Measurements from ENCODE around the gene CCNYL1.
"Not testable (repeated sequence)": the region's sequence is repeated elsewhere in the genome, so short reads cannot be mapped to it uniquely, and the experiment has no call there.

CCNYL1 gene

GRCh38 chr2:207697411-207697810, 14.0 kb upstream of the CCNYL1 start:
- DNase-seq (ENCODE audit: low spot score) = no peak

- no peak for DNase-seq (ENCODE audit: low spot score)
Measured at GRCh38 chr2:207698301-207698700, 13.1 kb upstream of the CCNYL1 start.

- no peak for DNase-seq (ENCODE audit: low spot score)
Measured at GRCh38 chr2:207704078-207704477, 7.4 kb upstream of the CCNYL1 start.

- no peak for DNase-seq (ENCODE audit: low spot score)
Measured at GRCh38 chr2:207704671-207705070, 6.8 kb upstream of the CCNYL1 start.

GRCh38 chr2:207706936-207707860, 4.2 kb upstream of the CCNYL1 start:
- DNase-seq (ENCODE audit: low spot score) = no peak

- DNase-seq (ENCODE audit: low spot score) = no peak
Measured at GRCh38 chr2:207711750-207712530, 500 bp downstream of the CCNYL1 start.

- no peak for DNase-seq (ENCODE audit: low spot score)
Measured at GRCh38 chr2:207716056-207716455, 4.6 kb downstream of the CCNYL1 start.

GRCh38 chr2:207718521-207718920, 7.1 kb downstream of the CCNYL1 start:
- DNase-seq (ENCODE audit: low spot score) = no peak

GRCh38 chr2:207719008-207719407, 7.6 kb downstream of the CCNYL1 start:
- no peak for DNase-seq (ENCODE audit: low spot score)

- DNase-seq (ENCODE audit: low spot score) = not testable (repeated sequence)
Measured at GRCh38 chr2:207719655-207720054, 8.2 kb downstream of the CCNYL1 start.

GRCh38 chr2:207720517-207721187, 9.2 kb downstream of the CCNYL1 start:
- DNase-seq (ENCODE audit: low spot score) = no peak

- no peak for DNase-seq (ENCODE audit: low spot score)
Measured at GRCh38 chr2:207722773-207723424, 11.5 kb downstream of the CCNYL1 start.

- DNase-seq (ENCODE audit: low spot score) = not testable (repeated sequence)
Measured at GRCh38 chr2:207723425-207723787, 12.0 kb downstream of the CCNYL1 start.

GRCh38 chr2:207724113-207724512, 12.7 kb downstream of the CCNYL1 start:
- DNase-seq (ENCODE audit: low spot score) = no peak

- no peak for DNase-seq (ENCODE audit: low spot score)
Measured at GRCh38 chr2:207725873-207726578, 14.6 kb downstream of the CCNYL1 start.

- no peak for DNase-seq (ENCODE audit: low spot score)
Measured at GRCh38 chr2:207727261-207727660, 15.8 kb downstream of the CCNYL1 start.

GRCh38 chr2:207729465-207729998, 18.1 kb downstream of the CCNYL1 start:
- DNase-seq (ENCODE audit: low spot score) = no peak

- no peak for DNase-seq (ENCODE audit: low spot score)
Measured at GRCh38 chr2:207731138-207731537, 19.7 kb downstream of the CCNYL1 start.

- no peak for DNase-seq (ENCODE audit: low spot score)
Measured at GRCh38 chr2:207733597-207734240, 22.3 kb downstream of the CCNYL1 start.

- DNase-seq (ENCODE audit: low spot score) = peak; percentile 50
Measured at GRCh38 chr2:207734264-207734635, 22.8 kb downstream of the CCNYL1 start.

All from globus pallidus (tissue), 1 donor.